ENCODE results near the gene IL4R. TPM values are rescaled to one million over a fixed set of nuclear protein-coding genes. Genes with fewer than 3 reads are reported as not detected.

Gene IL4R
- total and polyA plus RNA-seq, 2 of the 13 experiments (the other 11 are each of a cell fraction or from before 2014, with no cell fraction given): 15.9 to 49.6 TPM

DNA sequence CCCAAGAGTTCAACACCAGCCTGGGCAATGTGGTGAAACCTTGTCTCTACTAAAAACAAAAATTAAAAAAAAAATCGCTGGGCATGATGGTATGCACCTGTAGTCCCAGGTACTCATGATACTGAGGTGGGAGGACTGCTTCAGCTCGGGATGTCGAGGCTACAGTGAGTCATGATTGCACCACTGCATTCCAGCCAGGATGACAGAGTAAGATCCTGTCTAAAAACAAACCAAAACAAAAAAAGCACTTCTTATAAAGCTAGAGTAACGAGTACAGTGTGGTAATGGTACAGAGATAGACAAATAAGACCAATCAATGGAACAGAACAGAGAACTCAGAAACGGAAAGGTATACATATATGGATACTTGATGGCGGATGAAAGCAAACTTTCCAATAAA is 49.6 kb upstream of the IL4R start (continued):
- TF ChIP-seq ZNF782 (CRISPR knock-in tag; IDR thresholded peaks at IDR 0.05; ENCODE audit: borderline replicate concordance) (no peak), DPF2 (CRISPR knock-in tag; IDR thresholded peaks at IDR 0.05; ENCODE audit: borderline replicate concordance, low read depth) (peak; percentile 67), ZNF253 (CRISPR knock-in tag; IDR thresholded peaks at IDR 0.05; ENCODE audit: borderline replicate concordance) (no peak), ZNF670 (CRISPR knock-in tag; IDR thresholded peaks at IDR 0.05; ENCODE audit: borderline replicate concordance) (no peak), NFYC (CRISPR knock-in tag; IDR thresholded peaks at IDR 0.05) (peak; percentile 18; the same call in 1 of the 2 replicates), ZMYM3 (CRISPR knock-in tag; IDR thresholded peaks at IDR 0.05) (no peak), SUZ12 (IDR thresholded peaks at IDR 0.05; ENCODE audit: low read depth, low read length) (no peak), MTA1 (CRISPR knock-in tag; IDR thresholded peaks at IDR 0.05; ENCODE audit: borderline replicate concordance) (no peak), SRSF9 (IDR thresholded peaks at IDR 0.05; ENCODE audit: borderline replicate concordance, insufficient read depth, low read depth, low read length, poor library complexity, severe bottlenecking) (no peak), ZFP1 (CRISPR knock-in tag; IDR thresholded peaks at IDR 0.05) (no peak), ZNF230 (CRISPR knock-in tag; IDR thresholded peaks at IDR 0.05) (no peak), ZNF496 (CRISPR knock-in tag; IDR thresholded peaks at IDR 0.05; ENCODE audit: insufficient replicate concordance) (no peak), ZNF780A (CRISPR knock-in tag; IDR thresholded peaks at IDR 0.05) (no peak), ZEB1 (IDR thresholded peaks at IDR 0.05; ENCODE audit: insufficient replicate concordance, low read depth) (peak; percentile 91), ZBTB8A (CRISPR knock-in tag; IDR thresholded peaks at IDR 0.05; ENCODE audit: borderline replicate concordance, low read depth) (no peak), MBNL3 (CRISPR knock-in tag; conservative IDR thresholded peaks at IDR 0.05) (no peak), ZNF605 (CRISPR knock-in tag; IDR thresholded peaks at IDR 0.05) (0 out of 2 replicates have a peak, but pooled peaks have one; percentile 24), ZNF33B (CRISPR knock-in tag; IDR thresholded peaks at IDR 0.05) (no peak), ZNF121 (CRISPR knock-in tag; IDR thresholded peaks at IDR 0.05) (0 out of 2 replicates have a peak, but pooled peaks have one; percentile 29), SALL1 (CRISPR knock-in tag; IDR thresholded peaks at IDR 0.05) (peak; percentile 30; the same call in 1 of the 2 replicates), SOX5 (CRISPR knock-in tag; IDR thresholded peaks at IDR 0.05; ENCODE audit: borderline replicate concordance) (peak; percentile 57; the same call in 1 of the 2 replicates), HNRNPUL1 (IDR thresholded peaks at IDR 0.05; ENCODE audit: low read depth, low read length) (no peak), SKI (IDR thresholded peaks at IDR 0.05; ENCODE audit: partially characterized antibody) (no peak), ZNF614 (CRISPR knock-in tag; IDR thresholded peaks at IDR 0.05; ENCODE audit: borderline replicate concordance) (peak; percentile 69; the same call in 1 of the 2 replicates)
- TF ChIP-seq, protein P1, sequence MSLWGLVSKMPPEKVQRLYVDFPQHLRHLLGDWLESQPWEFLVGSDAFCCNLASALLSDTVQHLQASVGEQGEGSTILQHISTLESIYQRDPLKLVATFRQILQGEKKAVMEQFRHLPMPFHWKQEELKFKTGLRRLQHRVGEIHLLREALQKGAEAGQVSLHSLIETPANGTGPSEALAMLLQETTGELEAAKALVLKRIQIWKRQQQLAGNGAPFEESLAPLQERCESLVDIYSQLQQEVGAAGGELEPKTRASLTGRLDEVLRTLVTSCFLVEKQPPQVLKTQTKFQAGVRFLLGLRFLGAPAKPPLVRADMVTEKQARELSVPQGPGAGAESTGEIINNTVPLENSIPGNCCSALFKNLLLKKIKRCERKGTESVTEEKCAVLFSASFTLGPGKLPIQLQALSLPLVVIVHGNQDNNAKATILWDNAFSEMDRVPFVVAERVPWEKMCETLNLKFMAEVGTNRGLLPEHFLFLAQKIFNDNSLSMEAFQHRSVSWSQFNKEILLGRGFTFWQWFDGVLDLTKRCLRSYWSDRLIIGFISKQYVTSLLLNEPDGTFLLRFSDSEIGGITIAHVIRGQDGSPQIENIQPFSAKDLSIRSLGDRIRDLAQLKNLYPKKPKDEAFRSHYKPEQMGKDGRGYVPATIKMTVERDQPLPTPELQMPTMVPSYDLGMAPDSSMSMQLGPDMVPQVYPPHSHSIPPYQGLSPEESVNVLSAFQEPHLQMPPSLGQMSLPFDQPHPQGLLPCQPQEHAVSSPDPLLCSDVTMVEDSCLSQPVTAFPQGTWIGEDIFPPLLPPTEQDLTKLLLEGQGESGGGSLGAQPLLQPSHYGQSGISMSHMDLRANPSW (CRISPR knock-in tag; IDR thresholded peaks at IDR 0.05; ENCODE audit: borderline replicate concordance): no peak
- TF ChIP-seq, protein P2, sequence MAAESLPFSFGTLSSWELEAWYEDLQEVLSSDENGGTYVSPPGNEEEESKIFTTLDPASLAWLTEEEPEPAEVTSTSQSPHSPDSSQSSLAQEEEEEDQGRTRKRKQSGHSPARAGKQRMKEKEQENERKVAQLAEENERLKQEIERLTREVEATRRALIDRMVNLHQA (CRISPR knock-in tag; IDR thresholded peaks at IDR 0.05): no peak
- TF ChIP-seq, protein P3, sequence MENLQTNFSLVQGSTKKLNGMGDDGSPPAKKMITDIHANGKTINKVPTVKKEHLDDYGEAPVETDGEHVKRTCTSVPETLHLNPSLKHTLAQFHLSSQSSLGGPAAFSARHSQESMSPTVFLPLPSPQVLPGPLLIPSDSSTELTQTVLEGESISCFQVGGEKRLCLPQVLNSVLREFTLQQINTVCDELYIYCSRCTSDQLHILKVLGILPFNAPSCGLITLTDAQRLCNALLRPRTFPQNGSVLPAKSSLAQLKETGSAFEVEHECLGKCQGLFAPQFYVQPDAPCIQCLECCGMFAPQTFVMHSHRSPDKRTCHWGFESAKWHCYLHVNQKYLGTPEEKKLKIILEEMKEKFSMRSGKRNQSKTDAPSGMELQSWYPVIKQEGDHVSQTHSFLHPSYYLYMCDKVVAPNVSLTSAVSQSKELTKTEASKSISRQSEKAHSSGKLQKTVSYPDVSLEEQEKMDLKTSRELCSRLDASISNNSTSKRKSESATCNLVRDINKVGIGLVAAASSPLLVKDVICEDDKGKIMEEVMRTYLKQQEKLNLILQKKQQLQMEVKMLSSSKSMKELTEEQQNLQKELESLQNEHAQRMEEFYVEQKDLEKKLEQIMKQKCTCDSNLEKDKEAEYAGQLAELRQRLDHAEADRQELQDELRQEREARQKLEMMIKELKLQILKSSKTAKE (CRISPR knock-in tag; IDR thresholded peaks at IDR 0.05; ENCODE audit: borderline replicate concordance): no peak

All from HepG2 (cell line).